Thyroid gland (tissue), 4 donors: ENCODE results near the gene HEPHL1.

Experiments used
- POLR2A ChIP-seq, 2 donors: fragments of 450-650 bp; IDR thresholded peaks; one replicate each; pipeline ENCODE4 v1.6.1; 2017; ENCODE audit warnings: antibody characterized with exemption in 2 of 2, mild to moderate bottlenecking in 2 of 2, moderate library complexity in 1 of 2
- TF ChIP-seq, protein P1 (sequence below), 6 experiments: fragments of 200-600 bp in 3 of 6; fragments of 450-650 bp in 3 of 6; sonication (generic) in 3 of 6; IDR thresholded peaks; one replicate each; pipeline ENCODE4 v1.5.1; 2016 to 2019; ENCODE audit warnings: antibody characterized with exemption in 6 of 6, mild to moderate bottlenecking in 2 of 6, inconsistent platforms in 1 of 6, moderate library complexity in 1 of 6

DNA sequence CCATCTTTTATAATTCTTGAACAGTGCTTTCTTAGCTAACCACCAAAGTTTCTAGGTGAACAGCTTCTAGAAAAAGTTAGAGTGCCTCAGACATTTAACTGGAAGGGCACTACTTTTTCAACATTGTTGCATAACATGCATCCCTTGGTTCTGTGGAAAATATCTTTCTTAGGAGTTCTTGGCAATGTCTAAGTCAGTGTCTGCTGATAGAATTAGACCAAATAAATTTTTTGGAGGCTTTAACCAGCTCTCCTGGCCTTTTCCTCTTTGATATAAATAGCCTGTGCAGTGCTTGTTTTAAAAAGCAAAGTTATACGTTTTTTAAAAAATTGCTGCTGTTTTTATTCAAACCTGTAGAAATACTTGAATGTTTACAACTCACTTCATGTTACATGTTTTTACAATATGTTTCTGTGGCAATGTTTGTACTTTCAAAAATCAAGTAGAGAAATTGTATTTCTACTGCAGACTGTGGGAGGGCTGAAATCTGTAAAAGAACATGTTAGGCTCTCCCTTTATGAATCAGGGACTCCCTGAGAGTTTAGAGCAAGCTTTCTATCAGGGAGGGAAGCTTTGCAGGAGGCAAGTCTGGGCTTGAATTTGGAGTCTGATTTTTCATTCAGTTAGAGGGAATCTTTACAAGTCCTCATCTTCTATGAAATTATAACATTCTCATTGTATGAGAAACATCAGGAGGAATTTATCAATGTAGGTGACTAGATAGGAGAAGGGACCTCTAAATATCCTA is 91.2 kb downstream of the HEPHL1 start:
- TF ChIP-seq, protein P1, sequence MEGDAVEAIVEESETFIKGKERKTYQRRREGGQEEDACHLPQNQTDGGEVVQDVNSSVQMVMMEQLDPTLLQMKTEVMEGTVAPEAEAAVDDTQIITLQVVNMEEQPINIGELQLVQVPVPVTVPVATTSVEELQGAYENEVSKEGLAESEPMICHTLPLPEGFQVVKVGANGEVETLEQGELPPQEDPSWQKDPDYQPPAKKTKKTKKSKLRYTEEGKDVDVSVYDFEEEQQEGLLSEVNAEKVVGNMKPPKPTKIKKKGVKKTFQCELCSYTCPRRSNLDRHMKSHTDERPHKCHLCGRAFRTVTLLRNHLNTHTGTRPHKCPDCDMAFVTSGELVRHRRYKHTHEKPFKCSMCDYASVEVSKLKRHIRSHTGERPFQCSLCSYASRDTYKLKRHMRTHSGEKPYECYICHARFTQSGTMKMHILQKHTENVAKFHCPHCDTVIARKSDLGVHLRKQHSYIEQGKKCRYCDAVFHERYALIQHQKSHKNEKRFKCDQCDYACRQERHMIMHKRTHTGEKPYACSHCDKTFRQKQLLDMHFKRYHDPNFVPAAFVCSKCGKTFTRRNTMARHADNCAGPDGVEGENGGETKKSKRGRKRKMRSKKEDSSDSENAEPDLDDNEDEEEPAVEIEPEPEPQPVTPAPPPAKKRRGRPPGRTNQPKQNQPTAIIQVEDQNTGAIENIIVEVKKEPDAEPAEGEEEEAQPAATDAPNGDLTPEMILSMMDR (IDR thresholded peaks at IDR 0.05) = no peak
- no peak for TF ChIP-seq POLR2A (IDR thresholded peaks at IDR 0.05)
